GM18861 (cell line): ENCODE results near the gene B4GALNT4.
"Not testable (repeated sequence)": the region's sequence is repeated elsewhere in the genome, so short reads cannot be mapped to it uniquely, and the experiment has no call there.

ENCODE experiments used
- ATAC-seq: cut with Tn5 transposase; IDR thresholded peaks from one replicate; pipeline ENCODE4 v1.9.1; 2021; ENCODE audit not compliant: unreplicated experiment

Gene B4GALNT4

DNA sequence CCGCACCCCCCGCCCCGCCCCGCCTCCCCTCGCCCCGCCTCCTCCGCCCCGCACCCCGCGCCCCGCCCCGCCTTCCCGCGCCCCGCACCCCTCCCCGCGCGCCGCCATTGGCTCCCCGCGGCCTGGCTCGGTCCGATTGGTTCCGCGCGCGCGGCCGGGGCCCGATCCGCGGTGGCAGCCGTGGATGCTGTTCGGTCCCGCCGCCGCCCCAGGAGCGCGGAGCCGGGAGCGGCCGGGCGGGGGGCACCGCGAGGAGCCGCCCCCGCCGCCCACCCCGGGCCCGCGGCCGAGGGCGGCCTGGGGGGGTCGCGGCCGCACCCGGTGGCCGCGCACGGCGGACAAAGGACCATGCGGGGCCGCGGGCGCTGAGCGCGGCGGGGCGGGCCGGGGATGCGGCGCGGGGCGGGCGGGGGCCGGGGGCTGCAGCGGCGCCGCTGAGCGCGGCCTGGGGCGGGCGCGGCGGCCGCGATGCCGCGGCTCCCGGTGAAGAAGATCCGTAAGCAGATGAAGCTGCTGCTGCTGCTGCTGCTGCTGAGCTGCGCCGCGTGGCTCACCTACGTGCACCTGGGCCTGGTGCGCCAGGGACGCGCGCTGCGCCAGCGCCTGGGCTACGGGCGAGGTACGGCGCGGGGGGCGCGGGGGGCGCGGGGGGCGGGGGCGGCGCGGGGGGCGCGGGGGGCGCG is at the start of gene B4GALNT4:
TSS of gene B4GALNT4 (plus strand) at position 164 of the 683 bp plus-strand sequence. CDS start at position 469, 305 bp downstream.
- ATAC-seq: no peak

GRCh38 chr11:319888-320273 is 49.4 kb upstream of the B4GALNT4 start:
- ATAC-seq: not testable (repeated sequence)

GRCh38 chr11:324156-324555 is 45.1 kb upstream of the B4GALNT4 start:
- no peak for ATAC-seq

DNA sequence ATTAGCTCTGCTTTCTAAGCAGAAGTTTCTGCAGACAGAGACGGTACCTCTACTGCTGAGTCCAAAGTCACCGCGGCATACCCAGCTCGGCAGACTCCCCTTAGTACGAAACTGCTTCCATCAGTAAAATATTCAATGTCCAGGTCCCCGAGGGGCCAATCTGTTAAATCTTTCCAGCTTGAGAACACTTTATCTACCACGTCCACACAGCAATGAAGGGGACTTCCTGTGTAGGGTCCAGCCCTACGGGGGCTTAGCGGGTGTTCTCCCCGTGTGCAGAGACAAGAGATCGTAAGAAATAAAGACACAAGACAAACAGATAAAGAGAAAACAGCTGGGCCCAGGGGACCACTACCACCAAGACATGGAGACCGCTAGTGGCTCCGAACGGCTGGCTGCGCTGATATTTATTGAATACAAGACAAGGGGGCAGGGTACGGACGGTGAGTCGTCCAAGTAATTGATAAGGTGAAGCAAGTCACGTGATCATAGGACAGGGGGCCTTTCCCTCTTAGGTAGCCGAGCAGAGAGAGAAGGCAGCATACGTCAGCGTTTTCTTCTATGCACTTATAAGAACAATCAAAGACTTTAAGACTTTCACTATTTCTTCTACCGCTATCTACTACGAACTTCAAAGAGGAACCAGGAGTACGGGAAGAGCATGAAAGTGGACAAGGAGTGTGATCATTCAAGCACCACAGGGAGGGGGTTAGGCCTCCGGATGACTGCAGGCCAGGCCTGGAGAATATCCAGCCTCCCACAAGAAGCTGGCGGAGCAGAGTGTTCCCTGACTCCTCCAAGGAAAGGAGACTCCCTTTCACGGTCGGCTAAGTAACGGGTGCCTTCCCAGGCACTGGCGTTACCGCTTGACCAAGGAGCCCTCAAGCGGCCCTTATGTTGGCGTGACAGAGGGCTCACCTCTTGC is 44.4 kb upstream of the B4GALNT4 start:
- not testable (repeated sequence) for ATAC-seq

DNA sequence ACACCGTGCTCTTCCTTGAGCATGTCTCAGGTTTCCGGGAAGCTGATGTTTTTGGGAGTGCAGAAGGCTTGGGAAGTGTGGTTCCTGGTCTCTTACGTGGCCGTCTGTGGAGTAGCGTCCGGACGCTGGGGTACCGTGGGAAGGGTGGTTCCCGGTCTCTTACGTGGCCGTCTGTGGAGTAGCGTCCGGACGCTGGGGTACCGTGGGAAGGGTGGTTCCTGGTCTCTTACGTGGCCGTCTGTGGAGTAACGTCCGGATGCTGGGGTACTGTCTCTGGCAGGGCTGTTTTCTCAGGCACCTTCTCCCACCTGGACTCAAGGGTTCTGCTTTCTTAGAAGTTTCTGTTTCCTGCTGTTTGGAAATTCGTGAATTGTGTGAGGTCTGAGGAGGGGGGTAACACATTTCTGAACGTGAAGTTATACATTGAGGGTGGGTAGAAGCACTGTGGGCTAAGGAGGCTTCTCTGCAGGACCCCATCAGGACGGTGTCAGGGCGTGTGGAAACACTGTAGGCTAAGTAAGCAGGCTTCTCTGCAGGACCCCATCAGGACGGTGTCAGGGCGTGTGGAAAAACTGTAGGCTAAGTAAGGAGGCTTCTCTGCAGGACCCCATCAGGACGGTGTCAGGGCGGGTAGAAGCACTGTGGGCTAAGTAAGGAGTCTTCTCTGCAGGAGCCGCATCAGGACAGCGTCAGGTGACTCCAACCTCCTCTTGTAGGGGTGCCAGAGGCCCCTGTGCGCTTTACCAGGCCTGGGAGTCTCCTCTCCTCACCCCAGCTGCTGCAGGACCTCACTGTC is 43.3 kb upstream of the B4GALNT4 start:
- no peak for ATAC-seq

- ATAC-seq: no peak
These were observed 42.8 kb upstream of the B4GALNT4 start for GRCh38 chr11:326592-326841.

DNA sequence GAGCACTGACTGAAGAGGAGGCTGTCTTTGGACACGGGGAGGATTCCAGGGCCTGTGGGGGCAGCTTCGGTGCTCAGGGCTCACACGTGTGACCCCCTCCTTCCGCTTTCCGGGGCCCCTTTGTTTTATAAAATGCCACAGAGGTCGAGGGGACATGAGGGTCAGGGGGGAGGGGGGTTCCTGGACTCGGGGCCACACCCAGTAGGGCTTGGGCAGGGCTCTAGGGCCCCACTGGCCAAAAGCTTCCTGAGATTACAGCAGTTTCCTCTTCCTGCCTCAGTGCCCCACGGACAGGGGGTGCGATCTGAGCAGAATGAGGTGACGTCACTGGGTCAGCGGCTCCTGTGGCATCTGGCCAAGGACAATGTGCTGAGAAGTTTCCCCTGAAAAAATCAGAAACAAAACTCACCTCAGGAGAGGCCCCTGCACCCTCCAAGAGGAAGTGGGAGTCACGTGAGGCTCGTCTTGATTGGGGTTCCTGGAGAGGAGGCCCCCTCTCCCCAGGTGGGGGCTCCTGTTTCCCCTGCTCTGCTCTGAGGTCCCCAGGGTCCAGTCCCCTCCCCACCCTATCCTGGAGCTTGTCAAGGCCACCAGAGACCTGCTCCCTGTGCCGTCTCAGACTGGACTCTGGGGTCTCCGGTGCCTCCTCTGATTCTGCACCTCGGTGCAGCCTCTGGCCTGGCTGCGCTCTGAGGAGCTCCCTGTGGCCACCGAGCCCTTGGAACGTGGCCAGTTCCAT is 42.3 kb upstream of the B4GALNT4 start:
- peak; percentile 55 for ATAC-seq

GRCh38 chr11:327581-327923 is 41.7 kb upstream of the B4GALNT4 start:
- ATAC-seq: no peak

DNA sequence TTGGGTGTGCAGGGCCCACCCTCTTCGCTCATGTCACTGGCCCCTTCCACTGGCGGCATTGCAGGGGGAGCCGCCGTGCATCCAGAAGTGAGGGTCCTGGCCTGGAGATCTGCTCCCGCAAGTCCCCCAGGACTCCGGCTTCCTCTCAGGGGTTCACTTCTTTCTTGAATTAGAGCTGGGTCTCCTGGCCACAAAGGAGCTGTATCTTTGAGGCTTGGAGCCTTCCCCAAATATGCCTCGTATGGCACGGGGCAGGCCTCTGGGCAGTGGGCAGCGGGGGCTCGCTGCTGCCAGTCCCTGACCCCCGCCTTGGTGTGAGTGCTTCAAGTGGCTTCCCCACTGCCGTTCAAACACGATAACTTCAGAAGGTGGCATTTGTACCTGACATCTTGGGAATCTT is 41.3 kb upstream of the B4GALNT4 start:
- ATAC-seq: no peak

- not testable (repeated sequence) for ATAC-seq
These were observed 40.7 kb upstream of the B4GALNT4 start for GRCh38 chr11:328516-329100.

DNA sequence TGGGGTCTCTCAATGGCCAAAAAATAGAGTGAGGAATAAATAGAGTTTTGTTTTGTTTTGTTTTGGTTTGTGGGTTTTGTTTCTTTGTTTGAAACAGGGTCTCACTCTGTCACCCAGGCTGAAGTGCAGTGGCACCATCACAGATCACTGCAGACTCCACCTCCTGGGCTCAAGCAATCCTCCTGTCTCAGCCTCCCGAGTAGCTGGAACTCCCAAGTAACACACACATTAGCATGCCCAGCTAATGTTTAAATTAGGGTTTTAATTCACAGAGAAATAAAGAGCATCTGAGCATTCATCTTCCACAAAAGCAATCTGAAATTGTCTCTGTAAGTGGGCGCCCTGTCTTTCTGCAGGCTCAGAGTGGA is 39.4 kb upstream of the B4GALNT4 start:
- ATAC-seq: no peak

DNA sequence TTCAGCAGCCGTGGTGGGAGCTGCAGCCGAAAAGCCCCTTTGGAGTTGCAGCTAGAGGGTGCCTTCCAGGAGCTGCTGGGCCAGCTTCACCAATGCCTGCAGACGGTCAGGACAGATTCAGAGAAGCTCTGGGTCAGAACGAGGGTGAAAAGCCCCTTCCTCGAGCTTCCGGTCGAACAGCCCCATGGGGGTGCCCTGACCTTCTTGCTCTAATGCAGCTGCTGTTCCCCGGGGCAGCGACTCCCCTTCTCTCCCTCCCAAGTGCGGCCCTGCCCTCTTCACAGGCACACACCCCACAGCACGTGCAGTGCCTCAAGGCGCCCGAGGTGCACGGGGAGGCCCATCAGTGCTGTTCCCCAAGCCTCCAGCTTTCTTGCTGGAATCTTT is 39.0 kb upstream of the B4GALNT4 start:
- ATAC-seq: no peak

DNA sequence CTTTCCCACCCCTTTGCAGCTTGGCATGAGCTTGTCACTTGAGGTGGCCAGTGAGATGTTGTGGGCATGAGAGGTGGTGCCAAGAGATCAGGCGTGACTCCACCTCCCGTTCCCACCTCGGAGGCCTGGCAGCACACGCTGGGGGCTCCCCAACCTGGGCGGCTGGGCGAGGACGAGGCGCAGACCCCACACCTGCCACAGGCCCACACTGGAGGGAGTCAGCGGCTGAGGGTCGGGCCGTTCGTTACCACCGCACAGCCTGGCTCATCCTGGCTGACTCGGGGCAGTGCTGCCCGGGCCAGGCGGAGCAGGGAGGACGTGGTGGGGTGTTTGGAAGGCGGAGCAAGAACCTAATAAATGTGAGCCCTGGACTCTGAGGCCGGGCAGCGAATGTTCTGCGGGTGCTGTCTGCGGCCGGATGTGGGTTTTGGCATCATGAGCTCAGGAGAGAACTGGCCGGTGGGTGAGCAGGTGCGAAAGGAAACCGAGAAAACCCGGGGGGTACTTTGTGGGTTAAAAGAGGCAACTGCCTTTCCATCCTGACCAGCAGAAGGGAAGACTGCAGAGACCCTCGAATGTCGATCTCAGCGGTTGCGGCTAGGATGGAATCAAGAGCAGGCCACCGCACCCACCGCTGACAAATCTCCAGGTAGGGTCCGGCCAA is 38.5 kb upstream of the B4GALNT4 start:
- ATAC-seq: no peak

DNA sequence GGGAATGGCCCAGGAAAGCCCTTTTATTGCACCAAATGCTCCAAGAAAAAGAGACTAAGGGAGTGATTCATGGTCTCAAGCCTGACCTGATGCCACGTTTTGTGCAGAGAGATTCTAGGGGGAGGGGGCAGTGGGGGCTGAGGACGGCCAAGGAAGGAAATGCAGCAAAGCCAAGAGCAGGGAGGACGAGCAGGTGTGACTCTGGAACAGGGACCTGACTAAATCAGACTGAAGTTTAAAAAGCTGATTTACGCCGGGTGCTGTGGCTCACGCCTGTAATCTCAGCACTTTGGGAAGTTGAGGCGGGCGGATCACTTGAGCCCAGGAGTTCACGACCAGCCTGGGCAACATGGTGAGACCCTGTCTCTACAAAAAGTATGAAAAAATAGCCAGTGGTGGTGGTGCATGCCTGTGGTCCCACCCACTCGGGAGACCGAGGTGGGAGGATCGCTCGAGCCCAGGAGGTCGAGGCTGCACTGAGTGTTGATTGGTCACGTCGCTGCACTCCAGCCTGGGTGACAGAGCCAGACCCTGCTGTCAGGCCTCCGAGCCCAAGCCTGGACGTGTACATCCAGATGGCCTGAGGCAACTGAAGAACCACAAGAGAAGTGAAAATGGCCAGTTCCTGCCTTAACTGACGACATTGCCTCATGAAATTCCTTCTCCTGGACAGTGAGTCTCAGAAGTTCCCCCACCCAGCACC is 37.8 kb upstream of the B4GALNT4 start:
- ATAC-seq: no peak

GRCh38 chr11:332651-333480 is 36.4 kb upstream of the B4GALNT4 start:
- no peak for ATAC-seq

GRCh38 chr11:333616-334263 is 35.6 kb upstream of the B4GALNT4 start:
- not testable (repeated sequence) for ATAC-seq

- ATAC-seq: no peak
These were observed 34.9 kb upstream of the B4GALNT4 start for GRCh38 chr11:334264-334994.
